ENCODE measurements around the gene WWOX. TPM values are rescaled to one million over a fixed set of nuclear protein-coding genes. Genes with fewer than 3 reads are reported as not detected.

WWOX gene
- total and polyA plus RNA-seq, 4 donors = 5.4 to 61.5 (median 18.4) TPM

- H3K36me3 ChIP-seq (ENCODE audit: control insufficient read depth in 4 of 4, insufficient read depth in 4 of 4, low read length in 4 of 4) = no peaks in the 10 kb centered on the region
- no peak overlapping the region for H3K9ac ChIP-seq (ENCODE audit: insufficient read depth in 1 of 2, low read length in 2 of 2)
- 98% methylated on average over 4 of the region's 4 CpGs for WGBS, 2 donors
- DNase-seq = no peak
- no peak for TF ChIP-seq CTCF (IDR thresholded peaks at IDR 0.05; ENCODE audit: control extremely low read depth, extremely low read depth)
- no peak for ATAC-seq (ENCODE audit: insufficient read depth, low FRiP score)
- H3K27me3 ChIP-seq (ENCODE audit: control insufficient read depth in 3 of 3, insufficient read depth in 3 of 3, low read length in 2 of 3) = no peaks in the 10 kb centered on the region
- no peak overlapping the region for H3K4me3 ChIP-seq
- H3K9me3 ChIP-seq (ENCODE audit: control insufficient read depth in 4 of 4, insufficient read depth in 3 of 4, low read length in 3 of 4) = no peaks in the 10 kb centered on the region
- peaks cover 0 to 16% (median 4%) of the 10 kb centered on the region in 5 donors for H3K4me1 ChIP-seq (ENCODE audit: control insufficient read depth in 5 of 5, insufficient read depth in 5 of 5, low read length in 5 of 5)
- no peak overlapping the region for H3K27ac ChIP-seq (ENCODE audit: low read depth in 1 of 2, low read length in 1 of 2)
Measured at GRCh38 chr16:78764478-78764877, 665.0 kb downstream of the WWOX start.

GRCh38 chr16:78768226-78768625, 668.8 kb downstream of the WWOX start:
- Histone ChIP-seq H3K4me3 (no peak overlapping the region), H3K9me3 (ENCODE audit: control insufficient read depth in 4 of 4, insufficient read depth in 3 of 4, low read length in 3 of 4) (no peaks in the 10 kb centered on the region), H3K4me1 (ENCODE audit: control insufficient read depth in 5 of 5, insufficient read depth in 5 of 5, low read length in 5 of 5) (peaks cover 0 to 10% (median 3%) of the 10 kb centered on the region in 5 donors), H3K36me3 (ENCODE audit: control insufficient read depth in 4 of 4, insufficient read depth in 4 of 4, low read length in 4 of 4) (no peaks in the 10 kb centered on the region), H3K27ac (ENCODE audit: low read depth in 1 of 2, low read length in 1 of 2) (no peak overlapping the region), H3K27me3 (ENCODE audit: control insufficient read depth in 3 of 3, insufficient read depth in 3 of 3, low read length in 2 of 3) (no peaks in the 10 kb centered on the region), H3K9ac (ENCODE audit: insufficient read depth in 1 of 2, low read length in 2 of 2) (no peak overlapping the region)
- DNase-seq = no peak
- TF ChIP-seq CTCF (IDR thresholded peaks at IDR 0.05; ENCODE audit: control extremely low read depth, extremely low read depth) = no peak
- 85 to 89% methylated on average over 8 of the region's 8 CpGs for WGBS, 2 donors
- ATAC-seq (ENCODE audit: insufficient read depth, low FRiP score) = no peak

GRCh38 chr16:78768718-78769117, 669.3 kb downstream of the WWOX start:
- ATAC-seq (ENCODE audit: insufficient read depth, low FRiP score) (no peak), DNase-seq (no peak)
- TF ChIP-seq CTCF (IDR thresholded peaks at IDR 0.05; ENCODE audit: control extremely low read depth, extremely low read depth) = no peak
- H3K4me1 ChIP-seq (ENCODE audit: control insufficient read depth in 5 of 5, insufficient read depth in 5 of 5, low read length in 5 of 5) = peaks cover 0 to 8% (median 3%) of the 10 kb centered on the region in 5 donors
- WGBS, 2 donors = 76 to 79% methylated on average over 9 of the region's 9 CpGs
- no peak overlapping the region for H3K4me3 ChIP-seq
- no peaks in the 10 kb centered on the region for H3K9me3 ChIP-seq (ENCODE audit: control insufficient read depth in 4 of 4, insufficient read depth in 3 of 4, low read length in 3 of 4)
- no peaks in the 10 kb centered on the region for H3K36me3 ChIP-seq (ENCODE audit: control insufficient read depth in 4 of 4, insufficient read depth in 4 of 4, low read length in 4 of 4)
- no peak overlapping the region for H3K27ac ChIP-seq (ENCODE audit: low read depth in 1 of 2, low read length in 1 of 2)
- H3K27me3 ChIP-seq (ENCODE audit: control insufficient read depth in 3 of 3, insufficient read depth in 3 of 3, low read length in 2 of 3) = no peaks in the 10 kb centered on the region
- no peak overlapping the region for H3K9ac ChIP-seq (ENCODE audit: insufficient read depth in 1 of 2, low read length in 2 of 2)
